Mesendoderm (in vitro differentiated cells): ENCODE results near the gene INPP5F.

Experiments
- DNase-seq: peaks from one replicate; pipeline ENCODE4 v3.0.0; 2013
- H2AK5ac ChIP-seq: 2 replicates; pipeline ENCODE4 v1.6.1; 2013; ENCODE audit warnings: low read length, inconsistent platforms
- H2BK120ac ChIP-seq: 2 replicates; pipeline ENCODE4 v1.6.1; 2013; ENCODE audit warnings: low read depth, mild to moderate bottlenecking, low read length, moderate library complexity, mixed read lengths
- H2BK15ac ChIP-seq: replicated peaks from 2 replicates; pipeline ENCODE4 v1.6.1; 2013; ENCODE audit warnings: low read depth, mild to moderate bottlenecking, moderate library complexity
- H2BK5ac ChIP-seq: 2 replicates; pipeline ENCODE4 v1.6.1; 2013; ENCODE audit warnings: low read length, inconsistent platforms
- H3K18ac ChIP-seq: 2 replicates; pipeline ENCODE4 v1.6.1; 2013; ENCODE audit warnings: mild to moderate bottlenecking, low read length, mixed read lengths
- H3K23ac ChIP-seq: one replicate; pipeline ENCODE4 v1.6.1; 2013; ENCODE audit warnings: low read length
- H3K27ac ChIP-seq: 2 replicates; pipeline ENCODE4 v1.5.1; 2013; ENCODE audit warnings: low read depth, mild to moderate bottlenecking, inconsistent platforms, low read length, moderate library complexity
- H3K27me3 ChIP-seq: 2 replicates; pipeline ENCODE4 v1.6.1; 2013; ENCODE audit warnings: low read length, control low read depth, mild to moderate bottlenecking, inconsistent platforms; ENCODE audit not compliant: insufficient read depth, poor library complexity
- H3K36me3 ChIP-seq: 2 replicates; pipeline ENCODE4 v1.6.1; 2013; ENCODE audit warnings: low read length, inconsistent platforms; ENCODE audit not compliant: control insufficient read depth, insufficient read depth
- H3K4ac ChIP-seq: one replicate; pipeline ENCODE4 v1.6.1; 2013; ENCODE audit warnings: low read depth, mild to moderate bottlenecking, low read length, moderate library complexity
- H3K4me1 ChIP-seq: 2 replicates; pipeline ENCODE4 v1.6.1; 2013; ENCODE audit warnings: low read depth, low read length, inconsistent platforms; ENCODE audit not compliant: control insufficient read depth
- H3K4me2 ChIP-seq: 2 replicates; pipeline ENCODE4 v1.6.1; 2013; ENCODE audit warnings: low read length
- H3K4me3 ChIP-seq: 2 replicates; pipeline ENCODE4 v1.5.1; 2013; ENCODE audit warnings: mild to moderate bottlenecking, low read length
- H3K56ac ChIP-seq: one replicate; pipeline ENCODE4 v1.6.1; 2013; ENCODE audit warnings: low read length
- H3K79me1 ChIP-seq: 2 replicates; pipeline ENCODE4 v1.6.1; 2013; ENCODE audit warnings: low read length, inconsistent platforms
- H3K79me2 ChIP-seq: 2 replicates; pipeline ENCODE4 v1.6.1; 2013; ENCODE audit warnings: mild to moderate bottlenecking, low read length; ENCODE audit not compliant: control insufficient read depth, insufficient read depth
- H3K9ac ChIP-seq: 2 replicates; pipeline ENCODE4 v1.6.1; 2013; ENCODE audit warnings: low read length, inconsistent platforms
- H4K5ac ChIP-seq: one replicate; pipeline ENCODE4 v1.6.1; 2013; ENCODE audit warnings: low read length
- H4K8ac ChIP-seq: one replicate; pipeline ENCODE4 v1.6.1; 2013; ENCODE audit warnings: low read depth, mild to moderate bottlenecking, control low read depth, low read length, moderate library complexity
- WGBS: extraction: QIAGEN DNeasy Blood & Tissue Kit; methylation state at CpG from one replicate; pipeline ENCODE4 v1.1.7; 2013; ENCODE audit warnings: low lambda C conversion rate, missing lambda C conversion rate; ENCODE audit not compliant: insufficient coverage; ENCODE audit errors: extremely low coverage; 5-methylcytosine and 5-hydroxymethylcytosine counted together

Gene INPP5F

DNA sequence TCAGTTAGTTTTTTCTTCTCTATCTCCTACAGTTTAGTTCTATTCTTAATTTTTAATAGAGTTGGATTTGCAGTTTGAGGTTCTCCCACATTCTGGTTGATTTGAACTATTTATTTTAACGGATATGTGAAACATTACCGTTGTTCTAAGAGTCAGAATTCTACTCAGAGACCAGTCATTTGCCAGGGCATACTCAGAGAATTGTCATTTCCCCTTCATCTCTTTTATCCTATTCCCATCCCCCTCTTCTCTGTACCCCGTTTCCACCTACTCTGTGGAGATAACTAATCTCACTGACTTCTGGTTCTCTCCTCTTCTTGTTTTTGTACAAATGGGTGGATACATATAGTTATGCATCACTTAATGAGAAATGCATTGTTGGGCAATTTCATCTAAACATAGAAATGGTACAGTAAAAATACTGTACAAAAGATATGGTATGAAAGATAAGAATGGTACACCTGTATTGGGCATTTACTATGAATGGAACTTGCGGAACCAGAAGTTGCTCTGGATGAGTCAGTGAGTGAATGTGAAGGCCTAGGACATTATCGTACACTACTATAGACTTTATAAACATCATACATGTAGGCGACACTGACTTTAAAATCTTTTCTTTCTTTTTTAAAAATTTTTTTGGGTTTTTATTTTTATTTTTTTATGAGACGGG lies 53.1 kb downstream of the INPP5F start:
- H2BK15ac ChIP-seq = no peak overlapping the region
- H3K79me2 ChIP-seq = no peaks in the 10 kb centered on the region
- no peak overlapping the region for H2BK120ac ChIP-seq
- H3K4ac ChIP-seq = no peak overlapping the region
- H3K79me1 ChIP-seq = no peaks in the 10 kb centered on the region
- H3K9ac ChIP-seq = no peak overlapping the region
- no peak overlapping the region for H3K4me2 ChIP-seq
- H4K5ac ChIP-seq = no peak overlapping the region
- H3K4me1 ChIP-seq = no peaks in the 10 kb centered on the region
- H3K4me3 ChIP-seq = no peak overlapping the region
- no peak overlapping the region for H2BK5ac ChIP-seq
- no peak overlapping the region for H3K56ac ChIP-seq
- no peaks in the 10 kb centered on the region for H3K27me3 ChIP-seq
- no CpG with 5 or more reads among the region's 7 CpGs for WGBS
- H3K27ac ChIP-seq = no peak overlapping the region
- no peak overlapping the region for H3K23ac ChIP-seq
- no peaks in the 10 kb centered on the region for H3K36me3 ChIP-seq
- DNase-seq = no peak
- H3K18ac ChIP-seq = no peak overlapping the region
- H4K8ac ChIP-seq = no peak overlapping the region
- no peak overlapping the region for H2AK5ac ChIP-seq

DNA sequence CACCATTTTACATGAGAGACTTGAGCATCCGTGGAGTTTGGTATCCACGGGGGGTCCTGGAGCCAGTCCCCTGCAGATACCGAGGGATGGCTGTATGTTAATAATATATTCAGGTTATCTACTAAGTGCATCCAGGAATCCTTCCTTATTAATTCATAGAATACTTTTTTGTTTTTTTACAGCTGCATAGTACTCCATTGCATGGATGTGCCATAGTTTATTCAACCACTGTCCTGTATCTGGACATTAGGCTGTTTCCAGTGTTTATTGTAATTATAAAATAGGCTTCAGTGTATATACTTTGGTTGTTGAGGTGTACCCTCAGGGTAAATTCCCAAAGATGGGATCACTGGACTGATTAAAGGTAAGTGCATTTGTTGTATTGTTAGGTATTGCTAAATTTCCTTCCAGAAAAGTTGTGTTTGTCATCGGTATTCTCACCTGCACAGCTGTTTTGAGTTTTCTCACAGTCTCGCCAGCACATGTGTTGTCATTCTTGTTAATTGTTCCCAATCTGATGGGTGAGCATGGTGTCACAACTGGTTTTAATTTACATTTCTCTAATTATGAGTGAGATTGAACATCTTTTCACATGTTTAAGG lies 55.1 kb downstream of the INPP5F start:
- Histone ChIP-seq H3K79me1 (no peaks in the 10 kb centered on the region), H3K4ac (no peak overlapping the region), H4K5ac (no peak overlapping the region), H3K27me3 (no peaks in the 10 kb centered on the region), H3K4me1 (peaks cover 3% of the 10 kb centered on the region), H2BK15ac (no peak overlapping the region), H3K4me3 (no peak overlapping the region), H3K79me2 (no peaks in the 10 kb centered on the region), H3K27ac (no peak overlapping the region), H4K8ac (no peak overlapping the region), H2AK5ac (no peak overlapping the region), H2BK120ac (no peak overlapping the region), H3K4me2 (no peak overlapping the region), H3K18ac (no peak overlapping the region), H3K23ac (no peak overlapping the region), H2BK5ac (no peak overlapping the region), H3K36me3 (no peaks in the 10 kb centered on the region), H3K9ac (no peak overlapping the region), H3K56ac (no peak overlapping the region)
- no CpG with 5 or more reads among the region's 5 CpGs for WGBS
- no peak for DNase-seq

DNA sequence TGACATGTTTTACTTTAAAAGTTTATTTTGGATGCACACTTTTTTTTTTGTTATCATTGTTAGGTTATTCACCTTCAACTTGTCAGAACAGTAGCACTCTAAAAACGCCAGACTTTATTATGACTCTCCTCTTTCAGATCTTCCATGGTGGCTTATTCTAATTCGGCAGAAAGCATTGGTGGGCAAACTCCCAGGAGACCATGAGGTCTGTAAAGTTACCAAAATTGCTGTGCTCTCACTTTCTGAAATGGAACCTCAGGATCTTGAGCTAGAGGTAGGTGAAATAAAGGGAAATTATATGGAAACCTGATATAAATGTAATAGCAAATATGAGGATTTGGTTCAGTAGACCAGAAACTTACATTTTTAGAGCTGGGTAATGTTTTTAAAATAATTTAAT lies 55.6 kb downstream of the INPP5F start:
- no peaks in the 10 kb centered on the region for H3K36me3 ChIP-seq
- WGBS = no CpG with 5 or more reads among the region's 2 CpGs
- H2BK5ac ChIP-seq = no peak overlapping the region
- no peak overlapping the region for H4K8ac ChIP-seq
- H3K4me1 ChIP-seq = peaks cover 3% of the 10 kb centered on the region
- DNase-seq = no peak
- no peak overlapping the region for H2BK15ac ChIP-seq
- no peaks in the 10 kb centered on the region for H3K27me3 ChIP-seq
- H2BK120ac ChIP-seq = no peak overlapping the region
- H3K9ac ChIP-seq = no peak overlapping the region
- no peak overlapping the region for H2AK5ac ChIP-seq
- no peak overlapping the region for H3K4me2 ChIP-seq
- H3K79me2 ChIP-seq = no peaks in the 10 kb centered on the region
- no peak overlapping the region for H4K5ac ChIP-seq
- H3K4ac ChIP-seq = no peak overlapping the region
- no peak overlapping the region for H3K18ac ChIP-seq
- H3K23ac ChIP-seq = no peak overlapping the region
- no peak overlapping the region for H3K56ac ChIP-seq
- no peaks in the 10 kb centered on the region for H3K79me1 ChIP-seq
- no peak overlapping the region for H3K27ac ChIP-seq
- H3K4me3 ChIP-seq = no peak overlapping the region

DNA sequence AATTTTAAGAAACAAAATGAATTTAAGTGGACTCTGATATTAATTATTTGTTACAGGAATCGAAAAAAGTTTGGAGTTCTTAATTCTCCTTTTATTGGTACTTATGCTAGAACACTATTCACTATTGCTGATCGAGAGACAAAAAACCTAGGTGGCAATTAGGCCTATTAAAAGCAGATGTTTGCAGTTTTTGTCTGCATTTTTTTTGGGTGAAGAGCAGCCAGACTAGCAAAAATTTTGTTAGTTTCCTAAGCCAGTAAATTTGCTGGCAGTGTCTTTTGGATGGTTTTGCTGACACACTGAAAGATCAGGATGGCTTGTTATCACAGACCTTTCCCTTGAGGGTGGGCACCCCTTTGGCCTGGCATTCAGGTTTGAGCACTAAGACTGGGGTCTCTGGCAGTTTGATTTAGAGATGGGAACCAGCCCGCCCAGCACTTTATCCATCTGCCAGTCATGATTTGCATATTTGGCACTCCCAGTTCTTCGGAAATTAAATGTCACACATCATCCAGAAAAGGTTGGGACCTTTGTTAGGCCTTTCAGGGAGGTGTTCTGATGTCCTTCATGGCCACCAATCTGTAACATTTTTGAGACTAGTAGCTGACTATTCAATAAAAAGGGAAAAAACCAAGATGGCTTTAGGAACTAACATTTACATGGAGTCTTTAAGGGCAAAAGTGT lies 57.3 kb downstream of the INPP5F start:
- Histone ChIP-seq H3K36me3 (no peaks in the 10 kb centered on the region), H2BK120ac (no peak overlapping the region)

DNA sequence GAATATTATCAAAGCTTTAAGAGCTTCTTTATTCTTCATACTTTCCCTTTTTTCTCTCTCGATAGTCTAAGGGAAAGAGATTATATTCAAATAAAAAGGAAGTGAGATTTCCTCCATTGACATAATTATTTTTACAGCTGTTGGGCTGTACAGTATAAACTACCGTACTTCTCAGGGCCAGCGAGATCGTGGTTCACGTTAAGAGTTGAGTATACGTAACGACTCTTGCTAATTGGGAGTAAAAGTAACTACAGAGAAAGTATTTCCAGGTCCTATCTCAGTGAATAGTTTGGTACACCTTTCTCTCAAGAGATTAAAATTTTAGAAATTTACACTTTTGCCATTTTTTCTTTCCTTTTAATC lies 57.8 kb downstream of the INPP5F start:
- WGBS = no CpG with 5 or more reads among the region's 7 CpGs
- Histone ChIP-seq H3K4me1 (peaks cover 7% of the 10 kb centered on the region), H2BK15ac (no peak overlapping the region), H3K27ac (no peak overlapping the region), H3K4me2 (no peak overlapping the region), H4K5ac (no peak overlapping the region), H3K18ac (no peak overlapping the region), H3K79me2 (no peaks in the 10 kb centered on the region), H3K36me3 (no peaks in the 10 kb centered on the region), H3K79me1 (no peaks in the 10 kb centered on the region), H2AK5ac (no peak overlapping the region), H3K27me3 (no peaks in the 10 kb centered on the region), H4K8ac (no peak overlapping the region), H3K4me3 (no peak overlapping the region), H2BK5ac (no peak overlapping the region), H3K23ac (no peak overlapping the region), H3K9ac (no peak overlapping the region), H3K56ac (no peak overlapping the region), H3K4ac (no peak overlapping the region), H2BK120ac (no peak overlapping the region)
- no peak for DNase-seq

More for the DNA sequence above, 57.3 kb downstream of the INPP5F start:
- H3K27ac ChIP-seq = no peak overlapping the region
- no peak overlapping the region for H3K4me3 ChIP-seq
- H3K79me1 ChIP-seq = no peaks in the 10 kb centered on the region
- no peak overlapping the region for H3K56ac ChIP-seq
- H2BK5ac ChIP-seq = no peak overlapping the region
- H3K4me1 ChIP-seq = peaks cover 7% of the 10 kb centered on the region
- DNase-seq = no peak
- no CpG with 5 or more reads among the region's 4 CpGs for WGBS
- no peaks in the 10 kb centered on the region for H3K79me2 ChIP-seq
- H3K18ac ChIP-seq = no peak overlapping the region
- H4K5ac ChIP-seq = no peak overlapping the region
- no peak overlapping the region for H3K4ac ChIP-seq
- no peaks in the 10 kb centered on the region for H3K27me3 ChIP-seq
- H3K9ac ChIP-seq = no peak overlapping the region
- H2BK15ac ChIP-seq = no peak overlapping the region
- H3K4me2 ChIP-seq = no peak overlapping the region
- no peak overlapping the region for H2AK5ac ChIP-seq
- no peak overlapping the region for H3K23ac ChIP-seq
- H4K8ac ChIP-seq = no peak overlapping the region
